ENCODE measurements around the gene FAM9C. TPM values are rescaled to one million over a fixed set of nuclear protein-coding genes. Genes with fewer than 3 reads are reported as not detected.

Gene FAM9C
- total RNA-seq, 1 donor from 2014 or later, result 0.31 TPM

Other genes with a start within 250 kb of the FAM9C start
- 1.2 TPM for gene TLR7, start 177.5 kb downstream of the FAM9C start, total RNA-seq
- 0.47 TPM for gene TLR8, start 138.0 kb downstream of the FAM9C start, total RNA-seq
- gene TMSB4X, start 69.5 kb downstream of the FAM9C start, total RNA-seq, result 4,817 TPM

Measured in occipital lobe (tissue), 1 donor.